Activated CD8-positive, alpha-beta memory T cell treated with anti-CD3 and anti-CD28 coated beads, Interleukin-2, amount 50 U/mL, for 4 hours (primary cell): ENCODE results near the gene ELP1.

ENCODE experiments used
- DNase-seq: peaks from one replicate; pipeline ENCODE4 v3.0.0-alpha.2; 2020

Gene ELP1

GRCh38 chr9:108877524-108877923, 56.4 kb downstream of the ELP1 start:
- DNase-seq, result no peak

DNA sequence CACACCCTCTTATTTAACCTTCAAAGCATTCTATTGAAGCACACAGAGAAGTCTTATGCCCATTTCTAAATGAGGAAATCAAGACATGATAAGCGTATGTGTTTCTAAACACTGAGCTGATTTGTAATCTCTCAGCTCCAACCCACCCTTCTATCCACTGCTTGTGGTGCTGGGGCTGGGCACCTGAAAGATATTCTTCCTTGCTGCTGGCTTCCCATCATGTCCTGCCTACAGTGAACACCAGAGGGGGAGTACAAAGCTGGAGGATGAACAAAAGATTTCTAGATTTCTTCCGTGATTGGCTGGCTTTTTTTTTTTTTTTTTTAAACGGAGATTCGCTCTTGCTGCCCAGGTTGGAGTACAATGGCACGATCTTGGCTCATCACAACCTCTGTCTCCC, 57.5 kb downstream of the ELP1 start:
- DNase-seq, result no peak

DNA sequence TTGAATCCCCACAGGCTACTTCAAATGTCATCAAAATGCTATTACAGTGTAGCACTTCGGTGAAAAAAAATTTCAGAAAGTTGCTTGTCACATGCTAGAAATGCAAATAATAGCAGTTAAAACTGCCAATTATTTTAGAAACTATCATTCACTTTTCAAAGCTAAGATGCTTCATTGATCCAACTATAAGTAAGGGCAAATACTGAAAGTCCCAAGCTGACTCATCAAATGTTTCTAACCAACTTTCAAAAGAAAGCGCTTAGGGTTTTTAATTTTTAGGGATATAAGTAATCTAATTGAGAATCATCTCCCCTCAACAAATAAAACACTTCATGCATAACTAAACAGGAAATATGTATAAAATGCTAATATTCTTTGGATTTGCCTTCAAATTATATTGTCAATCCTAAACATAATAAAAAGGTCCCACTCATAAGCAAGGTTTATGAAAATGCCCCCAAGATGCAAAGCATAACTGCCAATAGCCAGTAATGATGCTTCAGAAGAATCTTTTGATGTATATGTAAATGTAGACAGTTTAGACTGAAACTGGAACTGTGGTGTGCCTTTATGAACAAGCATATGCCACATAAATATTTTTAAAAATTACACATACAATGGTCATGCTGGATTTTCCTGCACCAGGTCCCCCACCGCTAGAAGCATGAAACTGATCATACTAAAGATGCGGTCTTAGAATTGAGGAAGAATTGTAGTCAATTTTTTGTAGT, 59.7 kb downstream of the ELP1 start:
- no peak for DNase-seq

DNA sequence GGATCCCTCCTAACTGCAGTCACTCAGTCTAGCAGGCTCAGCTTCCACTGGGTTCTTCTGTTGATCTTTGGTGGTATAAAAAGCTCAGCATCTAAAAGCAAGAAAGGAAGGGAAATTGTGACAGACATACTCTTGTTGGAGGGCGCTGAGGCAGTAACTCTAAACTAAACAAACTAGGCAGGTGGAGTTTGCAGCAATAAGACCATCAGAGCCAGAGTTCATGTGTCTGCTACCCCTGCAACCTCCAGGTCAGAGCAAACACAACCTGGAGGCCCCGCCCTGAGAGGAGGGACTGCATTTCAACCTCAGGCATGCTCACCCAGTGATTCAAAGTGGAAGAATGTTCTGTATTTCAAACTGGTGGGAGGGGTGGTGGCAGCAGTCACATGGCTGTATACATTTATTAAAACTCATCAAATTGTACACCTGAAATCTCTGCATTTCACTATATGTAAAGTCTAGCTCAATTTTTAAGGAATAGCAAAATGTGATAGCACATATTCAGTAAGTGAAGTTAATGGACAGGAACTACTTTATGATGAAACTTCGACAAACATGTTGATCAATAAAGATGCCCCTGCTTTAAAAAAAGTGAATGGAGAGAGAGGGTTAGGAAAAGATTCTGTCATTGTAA, 64.7 kb downstream of the ELP1 start:
- no peak for DNase-seq

DNA sequence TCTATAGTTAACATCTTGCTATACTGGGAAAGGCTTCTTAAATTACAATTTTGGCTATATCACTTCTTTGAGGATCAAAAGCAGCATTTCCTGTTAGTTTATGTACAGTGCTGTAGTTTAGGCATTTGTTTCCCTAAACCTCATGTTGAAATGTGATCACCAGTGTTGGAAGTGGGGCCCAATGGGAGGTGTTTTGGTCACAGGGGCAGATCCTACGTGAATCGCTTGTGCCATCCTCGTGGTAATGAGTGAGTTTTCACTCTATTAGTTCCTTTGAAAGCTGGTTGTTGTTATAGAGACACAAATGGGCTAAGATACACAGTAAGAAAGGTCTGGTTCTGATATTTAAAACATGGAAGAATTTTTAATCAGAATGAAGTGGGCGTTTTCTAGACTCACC, 66.1 kb downstream of the ELP1 start:
- no peak for DNase-seq

GRCh38 chr9:108867116-108867515, 66.8 kb downstream of the ELP1 start:
- DNase-seq, result no peak

DNA sequence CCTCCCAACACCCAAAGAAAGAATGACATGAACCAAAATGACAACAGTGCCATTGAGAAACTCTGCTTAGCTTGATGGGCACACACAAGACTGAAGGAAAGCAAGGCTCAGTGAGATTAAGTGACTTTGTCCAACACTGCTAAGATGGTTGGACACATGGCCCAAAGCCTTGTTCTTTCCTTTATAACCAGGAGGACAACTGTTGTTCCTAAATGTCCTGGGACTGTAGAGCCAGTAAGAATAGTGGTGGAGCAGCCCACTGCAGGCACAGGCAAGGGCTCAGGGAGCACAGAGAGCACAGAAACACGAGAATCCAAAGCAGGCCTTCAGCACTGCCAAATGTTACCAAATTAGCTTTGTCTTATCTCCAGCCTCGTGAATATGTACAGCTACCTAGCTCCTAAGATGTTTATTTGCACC, 67.9 kb downstream of the ELP1 start:
- no peak for DNase-seq

GRCh38 chr9:108865037-108865436, 68.9 kb downstream of the ELP1 start:
- no peak for DNase-seq

- DNase-seq, result no peak
Measured at GRCh38 chr9:108864446-108864845, 69.5 kb downstream of the ELP1 start.

- DNase-seq, result no peak
Measured at GRCh38 chr9:108863891-108864290, 70.0 kb downstream of the ELP1 start.

DNA sequence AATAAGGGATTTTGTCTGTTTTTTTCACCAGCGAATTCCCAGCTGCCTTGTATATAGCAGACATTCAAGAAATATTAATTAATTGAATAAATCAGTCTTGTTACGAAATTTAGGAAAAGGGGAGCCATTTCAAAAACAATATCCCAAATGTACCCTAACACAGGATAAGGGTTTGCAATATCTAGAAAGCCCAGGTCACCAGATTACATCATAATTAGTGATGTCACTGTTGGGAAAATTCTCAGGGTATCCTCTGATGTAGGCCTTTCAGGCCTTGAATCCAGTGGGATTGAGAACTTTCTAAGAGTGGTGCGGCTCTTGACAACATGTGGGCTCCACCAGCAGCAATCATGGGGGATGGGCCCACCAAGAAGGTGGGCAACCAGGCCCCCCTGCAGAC, 71.9 kb downstream of the ELP1 start, which contains the start of gene ACTL7A:
TSS of gene ACTL7A (plus strand) at position 270 of the 400 bp plus-strand sequence. CDS start at position 327, 57 bp downstream.
- no peak for DNase-seq

DNA sequence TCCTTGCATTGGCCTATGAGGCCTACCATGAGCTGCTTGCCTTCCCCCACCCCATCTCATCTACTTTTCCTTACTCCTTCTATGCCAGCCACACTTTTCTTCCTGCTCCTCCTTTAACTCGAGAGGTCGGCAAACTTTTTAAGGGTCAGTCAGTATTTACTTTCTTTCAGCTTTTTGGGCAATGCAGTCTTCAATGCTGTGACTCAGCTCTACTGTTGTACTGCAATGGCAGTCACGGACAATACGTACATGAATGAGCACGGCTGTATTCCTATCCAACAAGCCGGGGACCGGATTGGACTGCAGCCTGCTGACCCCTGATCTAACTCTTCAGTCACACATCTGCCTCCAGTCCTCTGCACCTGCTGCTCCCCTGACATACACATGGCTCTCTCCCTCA, 72.5 kb downstream of the ELP1 start:
- DNase-seq, result no peak

GRCh38 chr9:108860764-108861163, 73.2 kb downstream of the ELP1 start:
- no peak for DNase-seq

- DNase-seq, result no peak
Measured at GRCh38 chr9:108860354-108860753, 73.6 kb downstream of the ELP1 start.

GRCh38 chr9:108859459-108860114, 74.3 kb downstream of the ELP1 start:
- DNase-seq, result no peak

DNA sequence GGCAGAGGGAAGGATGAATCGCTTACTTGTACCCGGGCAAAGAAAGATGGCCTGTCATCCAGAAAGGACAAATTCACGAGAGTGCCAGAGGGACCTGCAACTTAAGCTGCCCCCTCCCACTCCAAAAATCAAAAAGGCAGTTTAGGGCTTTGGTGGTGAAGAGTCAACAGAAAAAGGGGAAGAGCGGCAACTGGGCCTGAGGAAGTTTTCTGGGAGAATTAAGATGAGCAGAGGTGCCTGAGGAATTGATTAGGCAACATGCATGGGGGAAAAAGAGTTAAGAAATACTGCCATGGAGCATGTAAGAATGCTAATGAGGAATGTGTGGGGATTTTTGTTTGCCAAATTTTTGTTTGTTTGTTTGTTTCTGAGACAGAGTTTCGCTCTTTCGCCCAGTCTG, 76.4 kb downstream of the ELP1 start:
- no peak for DNase-seq

- no peak for DNase-seq
Measured at GRCh38 chr9:108855888-108856287, 78.0 kb downstream of the ELP1 start, which contains the start of gene ACTL7B. Gene ACTL7B, minus strand, starts transcription at chr9:108855986. Its CDS starts 56 bp downstream, at chr9:108855930.

GRCh38 chr9:108855529-108855886, 78.4 kb downstream of the ELP1 start:
- DNase-seq, result no peak

DNA sequence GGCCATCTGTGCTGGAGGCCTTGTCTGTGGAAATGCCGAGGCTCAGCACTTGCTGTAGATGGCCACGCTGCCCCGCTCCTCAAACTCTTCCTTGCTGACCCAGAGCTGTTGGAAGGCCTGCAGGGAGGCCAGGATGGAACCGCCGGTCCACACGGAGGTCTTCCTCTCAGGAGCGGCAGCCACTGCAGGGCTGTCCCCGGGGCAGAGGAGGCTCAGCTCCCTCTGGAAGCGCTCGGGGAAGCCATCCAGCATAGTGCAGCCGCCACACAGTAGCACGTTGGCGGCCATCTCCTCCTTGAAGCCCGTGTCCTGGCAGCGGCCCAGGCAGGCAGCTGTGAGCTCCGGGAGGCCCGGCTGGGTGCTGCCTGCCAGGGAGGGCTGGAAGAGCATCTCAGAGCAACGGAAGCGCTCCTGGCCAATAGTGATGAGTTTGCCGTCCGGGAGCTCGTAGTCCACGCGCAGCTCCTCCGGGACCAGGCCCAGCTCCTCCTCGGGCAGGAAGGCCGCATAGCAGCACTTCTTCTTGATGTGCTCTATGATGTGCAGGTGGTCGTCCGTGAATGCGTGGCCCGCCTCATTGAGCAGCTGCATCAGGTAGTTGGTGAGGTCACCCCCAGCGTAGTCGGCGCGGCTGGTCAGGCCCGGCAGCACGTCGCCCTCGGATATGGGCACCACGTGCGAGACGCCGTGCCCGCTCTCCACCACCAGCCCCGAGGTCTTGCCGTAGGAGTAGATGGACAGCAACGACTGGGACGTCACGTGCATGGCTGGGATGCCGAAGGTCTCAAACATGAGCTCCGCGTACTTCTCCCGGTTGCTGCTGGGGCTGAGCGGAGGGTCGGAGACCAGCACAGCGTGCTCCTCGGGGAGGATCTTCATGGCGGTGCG, 79.0 kb downstream of the ELP1 start:
- DNase-seq, result no peak

DNA sequence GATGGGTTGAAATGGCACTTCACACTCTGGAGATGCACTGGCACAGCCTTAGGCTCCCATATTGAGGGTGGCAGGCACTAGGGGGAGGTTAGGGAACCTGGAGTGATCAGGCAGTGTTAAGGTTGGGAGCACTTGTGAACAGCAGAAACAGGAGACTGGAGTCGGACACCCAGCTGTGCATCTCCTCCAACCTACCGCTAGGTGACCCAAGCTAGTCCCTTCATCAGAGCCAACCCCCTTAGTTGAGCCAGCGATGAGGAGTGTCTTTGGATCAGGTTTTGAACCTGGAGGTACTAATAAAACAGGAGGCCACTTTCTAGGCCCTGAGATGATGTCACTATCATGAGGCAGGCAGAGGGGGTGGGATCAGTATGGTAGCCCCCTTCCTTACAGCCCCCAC, 79.8 kb downstream of the ELP1 start:
- DNase-seq, result no peak

DNA sequence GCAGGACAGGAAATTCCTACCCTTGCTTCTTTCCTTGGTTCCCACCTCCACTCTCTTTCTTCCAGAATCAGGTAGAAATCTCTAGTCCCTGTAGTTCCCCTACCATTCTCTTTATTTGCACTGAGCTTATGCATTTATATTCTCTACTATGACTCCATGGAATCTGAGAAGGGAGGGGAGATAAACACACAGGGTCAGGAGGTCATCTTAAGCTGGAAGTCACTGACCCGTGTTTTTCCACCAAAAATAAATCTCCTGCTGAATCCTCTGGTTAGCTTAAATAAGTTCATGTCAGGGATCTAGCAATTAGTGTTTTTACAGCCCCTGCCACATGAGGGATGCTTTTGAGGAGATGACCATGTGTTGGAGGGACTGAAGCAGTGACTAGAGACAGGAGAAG, 81.8 kb downstream of the ELP1 start:
- no peak for DNase-seq

DNA sequence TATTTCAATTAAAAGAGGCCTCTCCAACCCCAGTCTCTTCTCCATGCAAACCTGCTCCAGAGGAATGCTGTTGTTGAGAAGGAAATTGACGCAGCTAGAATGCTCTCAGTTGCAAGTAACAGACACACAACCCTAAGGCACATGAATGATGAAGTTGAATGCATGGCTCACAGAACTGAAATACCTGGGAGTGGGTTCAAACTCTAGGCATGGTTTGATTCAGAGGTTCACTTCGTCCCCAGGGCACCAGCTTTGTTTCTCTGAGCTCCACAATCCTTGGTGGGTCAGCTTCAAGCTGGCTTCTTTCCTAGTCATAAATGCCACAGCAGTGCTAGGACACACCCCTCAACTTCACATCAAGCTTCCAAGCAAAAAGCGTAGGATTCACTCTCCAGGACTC, 82.8 kb downstream of the ELP1 start:
- DNase-seq, result no peak

- DNase-seq, result no peak
Measured at GRCh38 chr9:108850293-108850897, 83.5 kb downstream of the ELP1 start.
